ENCODE results near the gene ENPEP.
"Not testable (repeated sequence)": the region's sequence is repeated elsewhere in the genome, so short reads cannot be mapped to it uniquely, and the experiment has no call there.

The ENPEP gene

GRCh38 chr4:110486256-110486655 lies 10.3 kb downstream of the ENPEP start:
- no peak for ATAC-seq
- TF ChIP-seq ZNF70 (CRISPR knock-in tag; IDR thresholded peaks at IDR 0.05) = no peak
- no peak for TF ChIP-seq CSDC2 (CRISPR knock-in tag; IDR thresholded peaks at IDR 0.05)
- TF ChIP-seq ZC3H10 (CRISPR knock-in tag; IDR thresholded peaks at IDR 0.05) = no peak
- TF ChIP-seq GLIS3 (CRISPR knock-in tag; IDR thresholded peaks at IDR 0.05) = no peak
- no peak for TF ChIP-seq POU6F1 (CRISPR knock-in tag; IDR thresholded peaks at IDR 0.05; ENCODE audit: borderline replicate concordance, low read depth)
- TF ChIP-seq ESRRG (CRISPR knock-in tag; IDR thresholded peaks at IDR 0.05) = no peak
- TF ChIP-seq TOX (CRISPR knock-in tag; IDR thresholded peaks at IDR 0.05; ENCODE audit: borderline replicate concordance) = no peak
- no peak for TF ChIP-seq TCF4 (CRISPR knock-in tag; IDR thresholded peaks at IDR 0.05; ENCODE audit: borderline replicate concordance)
- TF ChIP-seq ZNF565 (CRISPR knock-in tag; conservative IDR thresholded peaks at IDR 0.05; ENCODE audit: low read depth) = no peak
- TF ChIP-seq ZFP3 (CRISPR knock-in tag; IDR thresholded peaks at IDR 0.05) = no peak
- no peak for TF ChIP-seq SNAI2 (CRISPR knock-in tag; IDR thresholded peaks at IDR 0.05)
- no peak for TF ChIP-seq PPARA (CRISPR knock-in tag; IDR thresholded peaks at IDR 0.05; ENCODE audit: borderline replicate concordance)
- TF ChIP-seq CSRNP3 (CRISPR knock-in tag; IDR thresholded peaks at IDR 0.05) = no peak
- TF ChIP-seq PATZ1 (CRISPR knock-in tag; IDR thresholded peaks at IDR 0.05; ENCODE audit: borderline replicate concordance) = no peak
- no peak for TF ChIP-seq ARNTL (CRISPR knock-in tag; IDR thresholded peaks at IDR 0.05; ENCODE audit: borderline replicate concordance, low read depth)
- TF ChIP-seq CREB5 (CRISPR knock-in tag; IDR thresholded peaks at IDR 0.05; ENCODE audit: low read depth) = no peak
- no peak for TF ChIP-seq ZFP30 (CRISPR knock-in tag; IDR thresholded peaks at IDR 0.05)

GRCh38 chr4:110486850-110487249 lies 10.9 kb downstream of the ENPEP start:
- not testable (repeated sequence) for ATAC-seq

- ATAC-seq = no peak
- TF ChIP-seq ZNF8 (CRISPR knock-in tag; IDR thresholded peaks at IDR 0.05) (no peak), PPARA (CRISPR knock-in tag; IDR thresholded peaks at IDR 0.05; ENCODE audit: borderline replicate concordance) (no peak), CSRNP3 (CRISPR knock-in tag; IDR thresholded peaks at IDR 0.05) (no peak), POU6F1 (CRISPR knock-in tag; IDR thresholded peaks at IDR 0.05; ENCODE audit: borderline replicate concordance, low read depth) (no peak), SNAI2 (CRISPR knock-in tag; IDR thresholded peaks at IDR 0.05) (no peak), ZNF70 (CRISPR knock-in tag; IDR thresholded peaks at IDR 0.05) (no peak), ZC3H10 (CRISPR knock-in tag; IDR thresholded peaks at IDR 0.05) (no peak), GLIS3 (CRISPR knock-in tag; IDR thresholded peaks at IDR 0.05) (no peak), CSDC2 (CRISPR knock-in tag; IDR thresholded peaks at IDR 0.05) (no peak), ARNTL (CRISPR knock-in tag; IDR thresholded peaks at IDR 0.05; ENCODE audit: borderline replicate concordance, low read depth) (no peak), ZFP30 (CRISPR knock-in tag; IDR thresholded peaks at IDR 0.05) (no peak), ZNF565 (CRISPR knock-in tag; conservative IDR thresholded peaks at IDR 0.05; ENCODE audit: low read depth) (no peak), ZFP3 (CRISPR knock-in tag; IDR thresholded peaks at IDR 0.05) (no peak), BACH2 (CRISPR knock-in tag; IDR thresholded peaks at IDR 0.05; ENCODE audit: borderline replicate concordance) (no peak)
Observed at GRCh38 chr4:110487873-110488272, 11.9 kb downstream of the ENPEP start.
